Raji (cell line): ENCODE results near the gene BCL6B.

Experiments used
- POLR2A ChIP-seq: IDR thresholded peaks from 2 replicates; pipeline ENCODE4 v1.6.1; 2011; ENCODE audit warnings: low read depth, low read length, control low read depth; ENCODE audit not compliant: insufficient read depth

Gene BCL6B

DNA sequence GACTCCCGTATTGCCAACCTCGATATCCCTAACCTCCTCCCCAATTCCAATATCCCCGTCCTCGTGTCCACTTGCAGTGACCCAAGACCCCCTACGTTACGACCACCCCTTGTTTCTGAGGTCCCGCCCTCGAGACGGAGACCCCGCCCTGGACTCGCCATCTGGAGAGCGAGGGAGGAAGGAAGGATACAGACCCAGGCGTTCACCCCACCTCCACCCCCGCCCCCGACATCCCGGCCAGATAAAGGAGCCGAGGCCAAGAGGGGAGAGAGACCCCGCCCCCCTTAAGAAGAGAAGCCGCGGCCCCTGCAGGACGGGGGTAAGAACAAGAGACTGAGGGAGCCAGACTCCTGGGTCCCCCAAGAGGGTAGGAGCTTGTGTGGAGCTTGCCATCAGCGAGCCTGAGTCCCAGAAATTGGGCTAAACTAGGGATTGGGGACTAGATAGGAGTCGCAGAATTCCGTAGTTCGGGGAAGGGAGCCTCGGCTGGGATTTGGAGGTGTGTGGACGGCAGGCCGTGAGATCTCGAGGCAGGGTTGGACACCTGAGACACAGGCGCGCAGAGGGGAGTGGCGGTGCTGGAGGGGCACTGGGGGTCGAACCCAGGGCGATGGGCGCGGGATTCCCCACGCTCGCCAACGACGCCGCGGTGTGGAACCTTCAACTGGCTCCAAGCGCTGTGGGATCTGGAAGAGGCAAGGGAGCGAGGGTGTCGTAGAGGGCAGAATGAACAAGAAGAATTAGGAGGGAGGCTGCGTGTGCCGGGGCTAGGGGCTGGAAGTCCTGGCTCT is at the start of gene BCL6B:
TSS of gene BCL6B (plus strand) at position 270 of the 791 bp plus-strand sequence. CDS start 622 bp downstream, outside the sequence.
- no peak for TF ChIP-seq POLR2A

DNA sequence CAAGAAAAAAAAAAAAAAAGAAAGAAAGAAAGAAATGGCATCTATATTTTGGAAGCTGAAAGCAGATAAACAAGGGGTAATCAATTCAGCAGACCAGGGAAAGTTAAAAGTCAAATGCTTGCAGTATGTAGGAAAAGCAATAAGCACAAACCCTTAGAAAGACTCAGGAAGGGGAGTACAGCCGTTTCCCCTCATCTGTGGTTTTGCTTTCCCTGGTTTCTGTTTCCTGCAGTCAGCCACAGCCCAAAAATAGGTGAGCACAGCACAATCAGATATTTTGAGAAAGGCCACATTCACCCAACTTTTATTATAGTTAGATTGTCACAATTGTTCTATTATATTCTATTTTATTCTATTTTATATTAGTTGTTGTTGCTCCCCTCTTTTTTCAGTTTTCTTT is 41.4 kb upstream of the BCL6B start:
- no peak for TF ChIP-seq POLR2A

DNA sequence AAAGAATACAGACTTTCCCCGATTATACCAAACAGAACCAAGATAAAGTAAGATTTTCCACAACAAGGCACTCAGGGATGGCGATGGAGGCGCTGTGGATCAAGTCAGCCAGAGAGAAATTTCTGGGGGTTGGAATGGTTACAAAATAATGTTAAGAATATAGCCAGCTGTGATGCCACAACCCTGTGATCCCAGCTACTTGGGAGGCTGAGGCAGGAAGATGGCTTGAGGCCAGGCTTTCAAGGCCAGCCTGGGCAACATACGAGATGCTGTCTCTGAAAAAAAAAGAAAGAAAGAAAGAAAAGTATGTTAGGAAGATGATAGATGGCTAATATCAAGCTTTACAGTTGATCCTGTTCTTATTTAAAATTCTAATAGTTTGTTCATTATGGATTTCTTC is 37.6 kb upstream of the BCL6B start:
- TF ChIP-seq POLR2A = no peak

GRCh38 chr17:6986676-6987075 is 36.2 kb upstream of the BCL6B start:
- TF ChIP-seq POLR2A = no peak

DNA sequence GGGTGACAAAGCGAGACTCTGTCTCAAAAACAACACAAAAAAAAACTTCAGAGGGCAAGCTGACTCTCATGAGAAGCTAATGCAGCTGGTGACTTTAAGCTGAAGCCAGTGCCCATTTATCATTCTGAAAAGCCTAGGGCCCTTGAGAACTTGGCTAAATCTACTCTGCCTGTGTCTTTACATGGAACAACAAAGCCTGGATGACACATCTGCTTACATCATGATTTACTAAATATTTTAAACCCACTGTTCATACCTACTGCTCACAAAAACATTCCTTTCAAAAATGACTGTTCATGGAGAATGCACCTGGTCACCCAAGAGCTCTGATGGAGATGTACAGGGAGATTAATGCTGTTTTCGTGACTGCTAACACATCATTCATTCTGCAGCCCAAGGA is 33.1 kb upstream of the BCL6B start:
- no peak for TF ChIP-seq POLR2A

- TF ChIP-seq POLR2A = no peak
Observed at GRCh38 chr17:6994118-6994598, 28.7 kb upstream of the BCL6B start.

- no peak for TF ChIP-seq POLR2A
Observed at GRCh38 chr17:6994666-6995256, 28.1 kb upstream of the BCL6B start.

GRCh38 chr17:6995500-6996255 is 27.2 kb upstream of the BCL6B start, which contains the start of gene ALOX12:
Gene ALOX12 (plus strand): TSS chr17:6996049. CDS start chr17:6996118, 69 bp downstream.
- no peak for TF ChIP-seq POLR2A

DNA sequence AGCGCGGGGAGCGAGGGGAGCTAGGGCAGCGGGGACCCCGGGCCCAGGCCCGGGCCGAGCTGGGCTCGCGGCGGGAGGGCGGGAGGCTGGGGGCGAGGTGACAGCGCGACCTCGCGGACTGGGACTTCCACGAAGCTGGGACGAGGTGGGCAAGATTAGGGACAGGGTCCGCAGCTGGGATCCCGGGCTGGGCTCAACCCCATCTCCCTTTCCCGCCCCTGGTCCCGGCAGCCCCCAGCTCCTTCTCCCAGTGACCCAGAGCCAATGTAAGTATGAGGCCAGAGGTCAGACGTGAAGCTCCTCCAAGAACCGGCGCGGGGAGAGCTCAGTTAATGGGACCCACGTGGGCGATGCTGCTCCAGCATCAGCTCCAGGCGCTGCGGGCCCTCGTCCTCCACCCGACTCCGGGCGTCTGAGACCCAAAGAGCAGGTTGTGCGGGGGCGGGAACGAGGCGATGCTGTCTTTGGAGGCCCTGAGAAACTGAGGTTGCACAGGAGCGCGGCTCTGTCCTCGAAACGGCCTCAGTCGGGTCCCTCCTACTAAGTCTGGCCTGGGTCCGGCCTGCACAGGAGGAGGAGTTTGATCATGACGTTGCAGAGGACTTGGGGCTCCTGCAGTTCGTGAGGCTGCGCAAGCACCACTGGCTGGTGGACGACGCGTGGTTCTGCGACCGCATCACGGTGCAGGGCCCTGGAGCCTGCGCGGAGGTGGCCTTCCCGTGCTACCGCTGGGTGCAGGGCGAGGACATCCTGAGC is 26.4 kb upstream of the BCL6B start:
- TF ChIP-seq POLR2A = no peak

- TF ChIP-seq POLR2A = no peak
Observed at GRCh38 chr17:6997171-6997570, 25.7 kb upstream of the BCL6B start.

DNA sequence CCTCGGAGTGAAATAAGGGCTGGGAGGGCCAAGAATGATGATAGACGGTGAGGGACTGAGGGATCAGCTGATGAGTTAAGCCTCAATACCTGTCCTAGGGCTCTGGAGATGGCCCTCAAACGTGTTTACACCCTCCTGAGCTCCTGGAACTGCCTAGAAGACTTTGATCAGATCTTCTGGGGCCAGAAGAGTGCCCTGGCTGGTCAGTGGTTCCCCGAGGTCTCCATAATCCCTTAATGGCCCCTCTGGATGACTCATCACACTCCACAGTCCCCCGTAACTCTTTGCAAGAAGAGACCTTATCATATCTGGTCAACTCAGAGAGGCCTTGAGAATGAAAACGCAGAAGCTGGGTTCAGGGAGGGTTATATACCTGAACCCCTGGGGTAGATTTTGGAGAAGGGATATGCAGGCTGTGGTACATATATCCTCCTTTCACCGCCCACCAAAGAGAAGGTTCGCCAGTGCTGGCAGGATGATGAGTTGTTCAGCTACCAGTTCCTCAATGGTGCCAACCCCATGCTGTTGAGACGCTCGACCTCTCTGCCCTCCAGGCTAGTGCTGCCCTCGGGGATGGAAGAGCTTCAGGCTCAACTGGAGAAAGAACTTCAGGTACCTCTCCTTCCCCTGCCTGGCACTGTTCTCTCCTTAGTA is 23.9 kb upstream of the BCL6B start:
- TF ChIP-seq POLR2A = no peak

DNA sequence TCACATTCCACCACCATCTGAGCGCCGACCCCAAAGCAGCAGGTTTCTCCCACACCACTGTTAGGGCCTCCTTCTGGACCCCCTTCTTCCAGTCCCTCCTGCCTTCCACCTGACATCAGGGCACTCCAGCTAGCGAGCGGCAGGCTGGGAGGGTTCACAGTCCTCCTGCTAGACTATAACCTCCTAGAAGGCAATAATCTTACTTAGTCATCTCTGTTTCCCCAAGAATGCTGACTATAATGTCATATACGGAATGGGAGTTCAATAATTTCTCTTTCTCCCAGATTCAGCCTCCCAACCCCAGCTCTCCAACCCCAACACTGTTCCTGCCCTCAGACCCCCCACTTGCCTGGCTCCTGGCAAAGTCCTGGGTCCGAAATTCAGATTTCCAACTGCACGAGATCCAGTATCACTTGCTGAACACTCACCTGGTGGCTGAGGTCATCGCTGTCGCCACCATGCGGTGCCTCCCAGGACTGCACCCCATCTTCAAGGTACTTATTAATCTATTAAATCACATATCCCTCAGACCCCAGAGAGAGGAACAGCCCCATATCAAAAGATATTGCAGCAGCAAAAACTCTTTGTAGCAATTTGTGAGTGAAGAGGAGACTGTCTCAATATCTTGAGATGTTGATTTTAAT is 21.4 kb upstream of the BCL6B start:
- TF ChIP-seq POLR2A = no peak

DNA sequence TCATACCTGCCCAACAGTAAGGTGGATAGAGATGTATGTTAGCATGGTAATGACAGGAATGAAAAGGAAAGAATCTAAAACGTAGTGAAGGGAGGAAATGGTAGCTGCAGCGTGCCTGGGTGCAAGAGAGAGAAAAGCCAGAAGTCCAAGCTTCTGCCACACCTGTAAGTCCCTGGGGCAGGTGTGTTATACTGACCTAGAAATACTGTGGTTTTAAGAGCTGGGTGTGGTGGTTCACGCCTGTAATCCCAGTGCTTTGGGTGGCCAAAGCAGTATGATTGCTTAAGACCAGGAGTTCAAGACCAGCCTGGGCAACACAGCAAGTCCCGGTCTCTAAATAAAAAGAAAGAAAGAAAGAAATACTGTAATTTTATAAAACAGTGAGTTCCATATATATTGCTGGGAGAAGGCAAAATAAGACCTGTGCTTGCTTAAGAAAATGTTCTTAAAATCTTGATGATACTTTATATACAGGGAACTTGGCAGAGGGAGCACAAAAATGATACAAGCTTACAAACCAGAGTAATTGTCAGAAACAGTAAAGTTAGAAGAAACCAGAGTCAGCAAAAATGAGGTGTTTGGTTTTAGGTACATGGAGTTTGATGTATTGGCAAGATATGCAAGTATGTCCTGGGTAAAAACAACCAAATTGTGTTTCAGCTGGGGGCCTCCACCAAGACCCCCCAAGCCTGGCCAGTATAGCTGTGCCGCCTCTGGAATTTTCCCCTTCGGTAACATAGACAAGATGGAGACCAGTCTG is 20.4 kb upstream of the BCL6B start:
- no peak for TF ChIP-seq POLR2A

GRCh38 chr17:7003745-7004144 is 19.1 kb upstream of the BCL6B start:
- no peak for TF ChIP-seq POLR2A
